ENCODE measurements around the gene ALOX15.

GRCh38 chr17:4642286-4642685, 808 bp upstream of the ALOX15 start:
- TF ChIP-seq, protein P1, sequence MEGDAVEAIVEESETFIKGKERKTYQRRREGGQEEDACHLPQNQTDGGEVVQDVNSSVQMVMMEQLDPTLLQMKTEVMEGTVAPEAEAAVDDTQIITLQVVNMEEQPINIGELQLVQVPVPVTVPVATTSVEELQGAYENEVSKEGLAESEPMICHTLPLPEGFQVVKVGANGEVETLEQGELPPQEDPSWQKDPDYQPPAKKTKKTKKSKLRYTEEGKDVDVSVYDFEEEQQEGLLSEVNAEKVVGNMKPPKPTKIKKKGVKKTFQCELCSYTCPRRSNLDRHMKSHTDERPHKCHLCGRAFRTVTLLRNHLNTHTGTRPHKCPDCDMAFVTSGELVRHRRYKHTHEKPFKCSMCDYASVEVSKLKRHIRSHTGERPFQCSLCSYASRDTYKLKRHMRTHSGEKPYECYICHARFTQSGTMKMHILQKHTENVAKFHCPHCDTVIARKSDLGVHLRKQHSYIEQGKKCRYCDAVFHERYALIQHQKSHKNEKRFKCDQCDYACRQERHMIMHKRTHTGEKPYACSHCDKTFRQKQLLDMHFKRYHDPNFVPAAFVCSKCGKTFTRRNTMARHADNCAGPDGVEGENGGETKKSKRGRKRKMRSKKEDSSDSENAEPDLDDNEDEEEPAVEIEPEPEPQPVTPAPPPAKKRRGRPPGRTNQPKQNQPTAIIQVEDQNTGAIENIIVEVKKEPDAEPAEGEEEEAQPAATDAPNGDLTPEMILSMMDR (IDR thresholded peaks at IDR 0.05): no peak
- TF ChIP-seq POLR2A (IDR thresholded peaks at IDR 0.05): no peak
- no peak for TF ChIP-seq POLR2AphosphoS5 (IDR thresholded peaks at IDR 0.05)

All from stomach (tissue), 4 donors.